ACHN (cell line): ENCODE data around the gene TMEM145.
"Not testable (repeated sequence)": the region's sequence is repeated elsewhere in the genome, so short reads cannot be mapped to it uniquely, and the experiment has no call there.

Source experiments
- DNase-seq: peaks from one replicate; pipeline ENCODE4 v3.0.0-alpha.2; 2015
- in situ Hi-C: cut with HindIII; loops from 2 replicates; pipeline ENCODE4 v1.10.0; 2017; ENCODE audit warnings: low sequenced_read_pairs, low pct_ligation_motif_present, low pct_unique_long_range_greater_than_20kb

The TMEM145 gene

GRCh38 chr19:42313096-42313839, at the start of gene TMEM145:
Gene TMEM145 (plus strand): TSS chr19:42313309. CDS start chr19:42313377, 68 bp downstream.
- in situ Hi-C loops = no loop called here
- peak; percentile 47 for DNase-seq

GRCh38 chr19:42266105-42266504, 47.0 kb upstream of the TMEM145 start:
- in situ Hi-C loops, DNase-seq: not testable (repeated sequence)

- in situ Hi-C loops, DNase-seq: not testable (repeated sequence)
Observed at GRCh38 chr19:42266928-42267603, 46.0 kb upstream of the TMEM145 start.

- in situ Hi-C loops = no loop called here
- DNase-seq = no peak
Observed at GRCh38 chr19:42267644-42268141, 45.4 kb upstream of the TMEM145 start.

- in situ Hi-C loops = no loop called here
- DNase-seq = peak; percentile 98
Observed at GRCh38 chr19:42268142-42268703, 44.9 kb upstream of the TMEM145 start.

- in situ Hi-C loops = no loop called here
- DNase-seq = peak; percentile 99
Observed at GRCh38 chr19:42268704-42269477, 44.2 kb upstream of the TMEM145 start, which contains the start of gene CIC. Gene CIC (plus strand): TSS chr19:42269252. CDS start chr19:42271784, 2,532 bp downstream.

- DNase-seq = no peak
- in situ Hi-C loops = no loop called here
Observed at GRCh38 chr19:42269478-42270345, 43.4 kb upstream of the TMEM145 start.

- DNase-seq = peak; percentile 62
- in situ Hi-C loops = no loop called here
Observed at GRCh38 chr19:42270346-42271044, 42.6 kb upstream of the TMEM145 start.

GRCh38 chr19:42271045-42271419, 42.1 kb upstream of the TMEM145 start:
- in situ Hi-C loops = no loop called here

GRCh38 chr19:42271861-42272534, 41.1 kb upstream of the TMEM145 start:
- DNase-seq = no peak
- in situ Hi-C loops = no loop called here

More at GRCh38 chr19:42271045-42271419, 42.1 kb upstream of the TMEM145 start:
- DNase-seq = no peak

GRCh38 chr19:42272535-42272897, 40.6 kb upstream of the TMEM145 start:
- in situ Hi-C loops = no loop called here
- no peak for DNase-seq

- in situ Hi-C loops = no loop called here
- DNase-seq = no peak
Observed at GRCh38 chr19:42272989-42273406, 40.1 kb upstream of the TMEM145 start.

GRCh38 chr19:42273407-42274064, 39.6 kb upstream of the TMEM145 start:
- DNase-seq = no peak
- in situ Hi-C loops = no loop called here

- in situ Hi-C loops = no loop called here
- no peak for DNase-seq
Observed at GRCh38 chr19:42274065-42274682, 38.9 kb upstream of the TMEM145 start.

- in situ Hi-C loops = no loop called here
- no peak for DNase-seq
Observed at GRCh38 chr19:42275103-42275502, 38.0 kb upstream of the TMEM145 start.

GRCh38 chr19:42275517-42275916, 37.6 kb upstream of the TMEM145 start:
- no peak for DNase-seq
- in situ Hi-C loops = no loop called here
